ENCODE data around the gene NR5A2. TPM values are rescaled to one million over a fixed set of nuclear protein-coding genes. Genes with fewer than 3 reads are reported as not detected.

The NR5A2 gene
- total RNA-seq, 1 donor from 2014 or later = not detected

DNA sequence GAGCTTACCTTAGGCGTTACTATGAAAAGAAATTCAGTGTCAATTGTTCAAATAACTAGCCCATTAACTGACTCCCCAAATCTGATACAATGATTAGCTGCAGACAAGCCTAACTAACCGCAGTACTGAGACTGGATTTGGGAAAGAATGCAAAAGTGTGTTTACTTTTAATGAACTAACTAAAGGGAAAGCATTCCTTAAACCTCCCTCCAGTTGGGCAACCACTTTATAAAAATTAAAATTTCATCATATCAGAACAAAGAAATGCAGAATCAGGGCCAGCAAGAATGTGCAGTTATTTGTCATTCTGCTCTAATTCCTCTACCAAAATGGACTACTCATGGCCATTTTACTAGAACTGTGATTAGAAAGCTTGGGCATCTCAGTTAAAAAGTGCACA, 11.7 kb upstream of the NR5A2 start:
- no peak overlapping the region for H3K27ac ChIP-seq
- H3K4me1 ChIP-seq = no peaks in the 10 kb centered on the region
- no peak overlapping the region for H3K4me3 ChIP-seq
- Mint-ChIP-seq H3K9me3 (no peaks in the 10 kb centered on the region), H3K27ac (no peak overlapping the region), H3K36me3 (no peaks in the 10 kb centered on the region), H3K4me3 (no peak overlapping the region), H3K27me3 (ENCODE audit: insufficient read depth, low read depth) (no peaks in the 10 kb centered on the region), H3K4me1 (no peaks in the 10 kb centered on the region)
- H3F3A ChIP-seq (ENCODE audit: low read depth) = no peaks in the 10 kb centered on the region
- no peak overlapping the region for H3K4me2 ChIP-seq
- no peak for TF ChIP-seq EZH2phosphoT487 (IDR thresholded peaks at IDR 0.05)
- TF ChIP-seq, protein P1, sequence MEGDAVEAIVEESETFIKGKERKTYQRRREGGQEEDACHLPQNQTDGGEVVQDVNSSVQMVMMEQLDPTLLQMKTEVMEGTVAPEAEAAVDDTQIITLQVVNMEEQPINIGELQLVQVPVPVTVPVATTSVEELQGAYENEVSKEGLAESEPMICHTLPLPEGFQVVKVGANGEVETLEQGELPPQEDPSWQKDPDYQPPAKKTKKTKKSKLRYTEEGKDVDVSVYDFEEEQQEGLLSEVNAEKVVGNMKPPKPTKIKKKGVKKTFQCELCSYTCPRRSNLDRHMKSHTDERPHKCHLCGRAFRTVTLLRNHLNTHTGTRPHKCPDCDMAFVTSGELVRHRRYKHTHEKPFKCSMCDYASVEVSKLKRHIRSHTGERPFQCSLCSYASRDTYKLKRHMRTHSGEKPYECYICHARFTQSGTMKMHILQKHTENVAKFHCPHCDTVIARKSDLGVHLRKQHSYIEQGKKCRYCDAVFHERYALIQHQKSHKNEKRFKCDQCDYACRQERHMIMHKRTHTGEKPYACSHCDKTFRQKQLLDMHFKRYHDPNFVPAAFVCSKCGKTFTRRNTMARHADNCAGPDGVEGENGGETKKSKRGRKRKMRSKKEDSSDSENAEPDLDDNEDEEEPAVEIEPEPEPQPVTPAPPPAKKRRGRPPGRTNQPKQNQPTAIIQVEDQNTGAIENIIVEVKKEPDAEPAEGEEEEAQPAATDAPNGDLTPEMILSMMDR (IDR thresholded peaks at IDR 0.05) = no peak
- TF ChIP-seq EZH2 (IDR thresholded peaks at IDR 0.05) = no peak
- no peaks in the 10 kb centered on the region for H3K27me3 ChIP-seq
- H2AFZ ChIP-seq (replicated peaks) = no peak overlapping the region
- DNase-seq (ENCODE audit: low spot score) = no peak
- H3K79me2 ChIP-seq (ENCODE audit: low read depth) = no peaks in the 10 kb centered on the region
- H3K9ac ChIP-seq = no peak overlapping the region
- H3K9me3 ChIP-seq (ENCODE audit: low read depth) = no peaks in the 10 kb centered on the region
- no peaks in the 10 kb centered on the region for H4K20me1 ChIP-seq (ENCODE audit: low read depth)
- no peaks in the 10 kb centered on the region for H3K36me3 ChIP-seq

DNA sequence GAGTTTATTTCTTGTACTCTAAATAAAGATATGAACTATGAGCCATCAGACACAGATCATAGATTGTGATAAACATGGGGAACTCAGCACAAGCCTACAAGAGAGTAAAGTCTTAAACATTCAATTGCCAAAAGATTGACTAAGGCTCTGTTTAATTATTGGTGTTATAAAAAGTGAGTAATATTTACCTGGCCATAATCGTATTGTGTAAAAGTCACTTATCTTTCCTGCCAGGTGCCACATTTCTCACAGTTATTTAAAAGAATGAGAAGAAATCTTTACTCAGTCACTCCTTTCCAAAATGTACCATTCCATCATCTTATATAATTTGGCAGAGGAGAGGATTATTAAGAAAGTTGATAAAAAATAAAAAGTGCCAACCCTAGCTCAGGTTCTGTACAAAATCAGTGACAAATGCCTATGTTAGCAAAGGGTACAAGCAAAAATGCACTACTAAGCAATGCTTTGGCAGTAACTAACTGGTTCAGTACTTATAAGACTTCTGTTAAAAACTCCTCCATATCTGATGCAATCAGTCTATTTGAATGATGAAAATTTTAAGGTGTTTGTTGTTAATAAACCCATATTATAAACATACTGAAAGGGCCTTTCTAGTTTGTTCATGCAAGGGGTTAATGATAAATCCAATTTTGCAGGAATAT, 5.8 kb upstream of the NR5A2 start:
- Mint-ChIP-seq H3K27ac (no peak overlapping the region), H3K4me3 (no peak overlapping the region), H3K36me3 (no peaks in the 10 kb centered on the region), H3K9me3 (no peaks in the 10 kb centered on the region), H3K4me1 (no peaks in the 10 kb centered on the region), H3K27me3 (ENCODE audit: insufficient read depth, low read depth) (peaks cover 5% of the 10 kb centered on the region)
- H3K4me1 ChIP-seq = no peaks in the 10 kb centered on the region
- no peak for TF ChIP-seq EZH2 (IDR thresholded peaks at IDR 0.05)
- TF ChIP-seq EZH2phosphoT487 (IDR thresholded peaks at IDR 0.05) = no peak
- TF ChIP-seq, protein P1 (IDR thresholded peaks at IDR 0.05) = no peak
- no peaks in the 10 kb centered on the region for H3K79me2 ChIP-seq (ENCODE audit: low read depth)
- no peaks in the 10 kb centered on the region for H3F3A ChIP-seq (ENCODE audit: low read depth)
- no peak overlapping the region for H3K4me3 ChIP-seq
- no peak for DNase-seq (ENCODE audit: low spot score)
- H3K9me3 ChIP-seq (ENCODE audit: low read depth) = no peaks in the 10 kb centered on the region
- H3K4me2 ChIP-seq = no peak overlapping the region
- no peaks in the 10 kb centered on the region for H4K20me1 ChIP-seq (ENCODE audit: low read depth)
- no peaks in the 10 kb centered on the region for H3K36me3 ChIP-seq
- H3K27ac ChIP-seq = no peak overlapping the region
- peaks cover 1% of the 10 kb centered on the region for H3K27me3 ChIP-seq
- H3K9ac ChIP-seq = no peak overlapping the region
- H2AFZ ChIP-seq (replicated peaks) = no peak overlapping the region

DNA sequence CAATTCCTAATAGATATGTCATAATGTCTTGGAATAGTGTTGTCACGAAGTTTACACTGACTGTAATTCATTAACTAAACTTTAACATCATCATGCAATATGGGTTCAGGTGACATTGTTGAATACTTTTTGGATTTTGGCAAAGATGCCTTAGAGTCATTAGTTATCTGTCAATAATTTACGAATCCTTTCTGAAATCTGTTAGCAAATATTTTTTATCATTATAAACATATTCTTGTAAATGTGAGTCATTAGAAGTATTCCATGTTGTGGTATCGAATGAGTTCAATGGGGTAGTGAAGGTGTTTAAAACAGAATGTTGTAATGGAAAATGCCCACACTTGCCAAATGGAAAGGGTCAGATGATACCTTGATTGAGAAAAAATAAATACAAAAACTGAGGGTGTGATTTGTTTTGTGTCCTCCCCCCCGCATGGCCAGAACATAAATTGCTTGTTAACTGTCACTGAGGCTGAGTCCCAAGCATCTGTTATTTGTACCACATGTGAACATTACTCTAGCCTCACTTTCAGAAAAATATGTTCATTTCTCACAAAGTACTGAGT, 5.2 kb upstream of the NR5A2 start:
- no peaks in the 10 kb centered on the region for H3K36me3 ChIP-seq
- TF ChIP-seq EZH2 (IDR thresholded peaks at IDR 0.05) = no peak
- TF ChIP-seq EZH2phosphoT487 (IDR thresholded peaks at IDR 0.05) = no peak
- TF ChIP-seq, protein P1 (IDR thresholded peaks at IDR 0.05) = no peak
- H3K4me3 ChIP-seq = no peak overlapping the region
- H3F3A ChIP-seq (ENCODE audit: low read depth) = no peaks in the 10 kb centered on the region
- H3K4me3 Mint-ChIP-seq = no peak overlapping the region
- H3K4me2 ChIP-seq = no peak overlapping the region
- no peaks in the 10 kb centered on the region for H3K4me1 ChIP-seq
- no peak overlapping the region for H3K27ac ChIP-seq
- no peaks in the 10 kb centered on the region for H3K4me1 Mint-ChIP-seq
- H3K9me3 ChIP-seq (ENCODE audit: low read depth) = no peaks in the 10 kb centered on the region
- no peaks in the 10 kb centered on the region for H4K20me1 ChIP-seq (ENCODE audit: low read depth)
- no peaks in the 10 kb centered on the region for H3K79me2 ChIP-seq (ENCODE audit: low read depth)
- H3K27ac Mint-ChIP-seq = no peak overlapping the region
- H3K27me3 Mint-ChIP-seq (ENCODE audit: insufficient read depth, low read depth) = peaks cover 10% of the 10 kb centered on the region
- no peak overlapping the region for H3K9ac ChIP-seq
- no peak for DNase-seq (ENCODE audit: low spot score)
- H3K9me3 Mint-ChIP-seq = no peaks in the 10 kb centered on the region
- peaks cover 7% of the 10 kb centered on the region for H3K27me3 ChIP-seq
- H2AFZ ChIP-seq (replicated peaks) = no peak overlapping the region
- H3K36me3 Mint-ChIP-seq = no peaks in the 10 kb centered on the region

All from neural progenitor cell (in vitro differentiated cells).